Islet precursor cell (in vitro differentiated cells): ENCODE results near the gene BLOC1S4.
A peak's percentile ranks its signal among the peaks of the same experiment; 100 is the strongest.
"Not testable (repeated sequence)": the region's sequence is repeated elsewhere in the genome, so short reads cannot be mapped to it uniquely, and the experiment has no call there.

Source experiments
- DNase-seq: peaks from one replicate; pipeline ENCODE4 v3.0.0-alpha.2; 2018

BLOC1S4 gene

GRCh38 chr4:6719611-6720179 lies 3.7 kb downstream of the BLOC1S4 start:
- no peak for DNase-seq

- DNase-seq: peak; percentile 88
Observed at GRCh38 chr4:6720202-6720699, 4.3 kb downstream of the BLOC1S4 start.

GRCh38 chr4:6721121-6721520 lies 5.1 kb downstream of the BLOC1S4 start:
- no peak for DNase-seq

GRCh38 chr4:6722891-6723290 lies 6.9 kb downstream of the BLOC1S4 start:
- DNase-seq: peak; percentile 49

GRCh38 chr4:6723851-6724250 lies 7.9 kb downstream of the BLOC1S4 start:
- DNase-seq: peak; percentile 44

- peak; percentile 66 for DNase-seq
Observed at GRCh38 chr4:6724421-6725111, 8.6 kb downstream of the BLOC1S4 start.

- not testable (repeated sequence) for DNase-seq
Observed at GRCh38 chr4:6725427-6725961, 9.5 kb downstream of the BLOC1S4 start.

- peak; percentile 60 for DNase-seq
Observed at GRCh38 chr4:6727081-6727942, 11.3 kb downstream of the BLOC1S4 start.

GRCh38 chr4:6727943-6728250 lies 11.9 kb downstream of the BLOC1S4 start:
- DNase-seq: peak; percentile 57

GRCh38 chr4:6728320-6729029 lies 12.5 kb downstream of the BLOC1S4 start:
- DNase-seq: peak; percentile 46

GRCh38 chr4:6730603-6731317 lies 14.8 kb downstream of the BLOC1S4 start:
- peak; percentile 54 for DNase-seq

GRCh38 chr4:6731318-6731675 lies 15.3 kb downstream of the BLOC1S4 start:
- DNase-seq: no peak

- no peak for DNase-seq
Observed at GRCh38 chr4:6731780-6732179, 15.8 kb downstream of the BLOC1S4 start.

GRCh38 chr4:6732441-6733357 lies 16.7 kb downstream of the BLOC1S4 start:
- DNase-seq: peak; percentile 88

GRCh38 chr4:6733358-6734164 lies 17.6 kb downstream of the BLOC1S4 start:
- peak; percentile 50 for DNase-seq

- no peak for DNase-seq
Observed at GRCh38 chr4:6734165-6734786, 18.3 kb downstream of the BLOC1S4 start.

GRCh38 chr4:6739920-6740319 lies 23.9 kb downstream of the BLOC1S4 start:
- no peak for DNase-seq

GRCh38 chr4:6740347-6740746 lies 24.4 kb downstream of the BLOC1S4 start:
- no peak for DNase-seq

GRCh38 chr4:6742507-6742906 lies 26.5 kb downstream of the BLOC1S4 start:
- no peak for DNase-seq

- DNase-seq: no peak
Observed at GRCh38 chr4:6742989-6743388, 27.0 kb downstream of the BLOC1S4 start.
